HG03103 (cell line): Measurements from ENCODE around the gene COCH.

ENCODE experiments used
- ATAC-seq: cut with Tn5 transposase; IDR thresholded peaks from one replicate; pipeline ENCODE4 v1.9.1; 2021; ENCODE audit warnings: low read depth; ENCODE audit not compliant: unreplicated experiment

Gene COCH

DNA sequence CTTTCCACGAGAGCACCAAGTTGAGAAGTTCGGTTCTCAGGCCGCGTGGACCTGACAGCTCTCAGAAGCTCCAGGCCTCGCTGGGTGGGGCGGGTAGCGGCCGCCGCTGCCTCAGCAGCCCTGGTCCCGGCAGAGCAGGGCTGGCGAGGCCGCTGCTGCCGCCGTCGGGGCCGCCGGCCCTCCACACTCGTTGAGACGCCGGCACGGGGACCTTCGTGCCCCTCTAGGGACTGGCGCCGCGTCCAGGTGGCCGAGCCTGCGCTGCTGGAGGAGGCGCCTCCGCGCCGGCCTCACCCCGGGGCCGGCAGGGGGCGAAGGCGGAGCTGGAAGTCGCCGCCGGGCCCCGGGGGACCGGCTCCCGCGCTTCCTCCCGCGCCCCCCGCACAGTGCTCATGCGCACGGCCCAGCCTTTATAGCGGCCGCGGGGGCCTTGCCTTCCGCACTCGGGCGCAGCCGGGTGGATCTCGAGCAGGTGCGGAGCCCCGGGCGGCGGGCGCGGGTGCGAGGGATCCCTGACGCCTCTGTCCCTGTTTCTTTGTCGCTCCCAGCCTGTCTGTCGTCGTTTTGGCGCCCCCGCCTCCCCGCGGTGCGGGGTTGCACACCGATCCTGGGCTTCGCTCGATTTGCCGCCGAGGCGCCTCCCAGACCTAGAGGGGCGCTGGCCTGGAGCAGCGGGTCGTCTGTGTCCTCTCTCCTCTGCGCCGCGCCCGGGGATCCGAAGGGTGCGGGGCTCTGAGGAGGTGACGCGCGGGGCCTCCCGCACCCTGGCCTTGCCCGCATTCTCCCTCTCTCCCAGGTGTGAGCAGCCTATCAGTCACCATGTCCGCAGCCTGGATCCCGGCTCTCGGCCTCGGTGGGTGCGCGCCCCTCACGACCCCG is at the start of gene COCH:
COCH (plus strand) TSS at position 440 of the 879 bp plus-strand sequence; CDS start at position 820, 380 bp downstream.
- peak; percentile 47 for ATAC-seq

DNA sequence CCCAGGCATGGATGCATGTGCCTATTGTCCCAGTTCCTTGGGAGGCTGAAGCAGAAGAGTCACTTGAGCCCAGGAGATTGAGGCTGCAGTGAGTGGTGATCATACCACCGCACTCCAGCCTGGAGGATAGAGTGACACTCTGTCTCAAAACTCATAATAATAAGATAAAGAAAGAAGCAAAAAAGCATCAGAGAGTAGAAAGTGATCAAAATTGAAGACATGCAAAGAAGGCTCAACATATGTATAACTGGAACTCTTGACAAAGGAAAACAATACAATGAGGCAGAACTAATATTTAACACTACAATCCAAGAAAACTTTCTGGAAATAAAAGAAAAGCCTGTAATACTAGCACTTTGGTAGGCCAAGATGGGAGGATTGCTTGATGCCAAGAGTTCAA is 48.3 kb upstream of the COCH start:
- no peak for ATAC-seq

DNA sequence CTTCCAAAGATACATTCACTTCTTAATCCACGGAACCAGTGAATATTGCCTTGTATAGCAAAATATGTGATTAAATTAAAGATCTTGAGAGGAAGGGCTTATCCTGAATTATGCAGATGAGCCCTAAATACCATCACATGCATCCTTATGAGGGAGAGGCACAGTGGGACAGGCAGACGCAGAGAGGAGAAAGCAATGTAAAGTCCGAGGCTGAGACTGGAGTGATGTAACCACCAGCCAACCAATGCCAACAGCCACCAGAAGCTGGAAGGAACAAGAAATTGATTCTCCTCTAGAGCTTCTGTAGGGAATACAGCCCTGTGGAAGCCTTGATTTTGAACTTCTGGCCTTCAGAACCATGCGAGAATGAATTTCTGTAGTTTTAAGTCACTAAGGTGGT is 44.5 kb upstream of the COCH start:
- no peak for ATAC-seq

DNA sequence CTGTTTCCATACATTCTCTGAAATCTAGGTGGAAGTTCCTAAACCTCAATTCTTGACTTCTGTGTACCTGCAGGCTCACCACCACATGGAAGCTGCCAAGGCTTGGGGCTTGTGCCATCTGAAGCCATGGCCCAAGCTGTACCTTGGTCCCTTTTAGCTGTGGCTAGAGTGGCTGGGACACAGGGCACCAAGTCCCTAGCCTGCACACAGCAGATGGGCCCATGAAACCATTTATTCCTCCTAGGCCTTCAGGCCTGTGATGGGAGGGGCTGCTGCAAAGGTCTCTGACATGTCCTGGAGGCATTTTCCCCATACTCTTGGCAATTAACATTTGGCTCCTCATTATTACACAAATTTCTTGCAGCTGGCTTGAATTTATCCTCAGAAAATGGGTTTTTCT is 40.0 kb upstream of the COCH start:
- ATAC-seq, result no peak

DNA sequence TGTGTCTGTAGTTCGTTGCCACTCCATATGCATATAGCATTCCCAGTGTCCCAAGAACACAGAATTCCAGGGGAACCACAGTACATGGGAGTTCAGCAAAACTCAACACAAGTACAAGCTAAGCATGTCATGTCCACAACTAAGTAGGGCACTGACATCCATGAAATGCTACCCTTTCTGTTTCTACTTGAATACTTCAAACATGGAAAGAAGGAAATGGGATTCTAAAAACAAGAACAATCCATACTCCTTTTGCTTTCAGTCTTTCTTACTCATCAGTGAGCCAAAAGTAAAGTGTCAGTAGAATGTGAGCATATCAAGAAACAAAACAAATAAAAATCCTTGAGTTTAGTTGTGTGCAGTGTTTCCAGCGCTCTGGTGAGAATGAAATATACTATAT is 36.0 kb upstream of the COCH start:
- no peak for ATAC-seq

DNA sequence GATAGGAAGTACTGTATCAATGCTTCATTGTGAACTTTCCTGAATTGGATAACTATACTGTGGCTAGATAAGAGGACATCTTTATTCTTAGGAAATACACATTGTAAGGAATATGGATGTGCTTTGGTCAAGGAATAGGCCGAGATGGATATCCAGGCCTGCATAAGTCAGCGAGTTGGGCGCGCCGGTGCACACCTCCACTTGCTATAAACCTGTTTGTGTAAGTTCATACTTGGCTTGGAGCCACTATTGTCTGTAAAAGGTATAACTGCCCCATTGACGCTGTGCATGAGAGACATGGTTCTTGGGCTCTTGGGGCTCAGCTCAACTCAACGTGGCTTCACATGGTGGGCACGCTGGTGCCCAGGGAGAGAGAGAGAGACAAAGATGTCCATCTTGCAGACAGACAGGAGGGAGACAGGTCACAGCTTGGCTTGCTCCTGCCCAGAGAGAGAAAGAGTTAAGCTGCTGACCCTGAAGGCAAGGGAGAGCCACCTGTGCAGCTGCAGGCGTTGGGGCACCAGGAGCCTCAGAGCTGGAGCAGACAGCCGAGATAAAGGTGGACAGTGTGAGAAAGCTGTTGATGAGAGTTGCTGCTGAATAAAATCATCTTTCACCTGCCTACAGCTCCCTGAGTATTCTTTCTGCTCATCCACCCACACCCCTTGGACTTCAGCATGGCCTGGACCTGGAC is 34.1 kb upstream of the COCH start:
- no peak for ATAC-seq

DNA sequence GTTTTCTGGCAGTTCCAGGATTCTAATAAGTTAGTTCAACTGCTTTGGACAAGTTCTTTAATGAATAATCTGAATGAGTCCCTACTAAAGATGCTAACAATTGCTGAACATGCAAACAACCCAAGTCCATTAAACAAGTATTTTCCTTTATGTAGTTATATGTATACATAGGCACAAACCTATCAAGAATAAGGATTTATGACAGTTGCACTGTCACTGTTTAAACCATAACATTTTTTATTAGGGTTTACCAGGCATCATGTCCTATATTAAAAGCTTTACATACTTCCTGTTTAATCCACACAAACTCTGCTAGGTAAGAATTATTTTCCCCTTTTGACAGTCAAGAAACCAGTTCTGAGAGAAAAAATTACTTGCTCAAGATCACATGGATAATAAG is 31.9 kb upstream of the COCH start:
- no peak for ATAC-seq

DNA sequence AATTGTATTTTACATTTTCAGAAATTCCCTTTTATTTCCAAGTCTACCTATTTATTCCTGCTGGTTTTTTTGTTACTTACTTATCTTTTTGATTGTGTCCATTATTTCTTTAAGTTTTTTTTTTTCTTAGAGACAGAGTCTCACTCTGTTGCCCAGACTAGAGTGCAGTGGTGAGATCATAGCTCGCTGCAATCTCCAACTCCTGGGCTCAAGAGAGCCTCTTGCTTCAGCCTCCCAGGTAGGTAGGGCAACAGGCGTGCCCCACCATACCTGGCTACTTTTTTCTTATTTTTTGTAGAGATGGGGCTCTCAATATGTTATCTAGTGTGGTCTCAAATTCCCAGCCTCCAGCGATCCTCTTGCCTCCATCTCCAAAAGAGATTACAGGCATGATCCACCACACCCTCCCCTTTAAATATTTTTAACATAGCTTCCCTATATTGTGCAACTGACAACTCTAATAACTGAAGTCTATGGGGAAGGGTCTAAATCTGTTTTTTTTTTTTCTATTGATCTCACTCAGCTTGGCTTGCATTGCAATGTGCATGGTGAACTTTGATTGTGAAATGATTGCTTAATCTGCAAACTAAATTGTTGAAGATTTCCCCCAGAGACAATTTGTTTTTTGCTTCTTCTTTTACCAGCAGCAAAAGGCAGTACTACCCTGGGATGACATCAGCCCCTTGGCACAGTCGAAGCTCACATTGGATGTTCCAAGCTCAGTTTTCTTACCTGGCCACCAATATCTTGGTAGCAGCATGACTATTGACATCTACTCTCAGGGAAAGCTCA is 25.7 kb upstream of the COCH start:
- no peak for ATAC-seq

DNA sequence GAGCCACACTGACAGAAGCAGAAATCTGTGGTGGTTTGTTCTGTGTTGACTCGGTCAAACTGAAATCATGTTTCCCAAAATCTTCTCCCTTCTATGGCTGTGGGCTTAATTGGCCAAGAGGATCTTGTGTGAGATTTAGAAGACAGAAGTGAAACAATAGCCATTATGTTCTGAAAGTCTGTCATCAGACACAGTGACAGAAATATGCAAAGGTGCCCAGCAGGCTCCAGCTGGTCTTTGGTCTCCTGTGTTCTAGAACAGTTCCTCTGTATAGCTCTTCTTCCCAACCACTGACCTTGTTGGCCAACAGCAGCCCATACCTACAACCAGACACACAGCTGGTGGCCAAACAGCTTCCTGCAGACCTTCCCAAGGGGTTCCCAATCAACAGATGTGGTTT is 25.0 kb upstream of the COCH start:
- peak; percentile 93 for ATAC-seq

DNA sequence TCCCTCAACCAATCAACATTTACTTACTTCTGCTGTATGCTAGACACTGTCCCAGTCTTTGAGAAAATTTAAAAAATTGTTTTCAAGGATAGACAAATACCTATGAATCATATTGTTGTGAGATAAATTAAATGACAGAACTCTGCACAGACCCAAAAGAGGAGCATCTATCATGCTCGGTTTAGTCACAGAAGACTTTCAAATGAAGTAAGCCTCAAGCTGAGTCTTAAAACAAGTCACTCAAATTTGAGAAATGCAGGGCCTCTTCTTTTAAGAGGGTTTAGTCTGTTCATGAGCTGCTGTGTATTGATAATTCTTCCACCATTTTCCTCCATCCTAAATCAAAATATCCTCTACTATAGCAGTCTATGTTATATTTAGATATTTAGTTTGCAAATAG is 24.4 kb upstream of the COCH start:
- ATAC-seq, result no peak

DNA sequence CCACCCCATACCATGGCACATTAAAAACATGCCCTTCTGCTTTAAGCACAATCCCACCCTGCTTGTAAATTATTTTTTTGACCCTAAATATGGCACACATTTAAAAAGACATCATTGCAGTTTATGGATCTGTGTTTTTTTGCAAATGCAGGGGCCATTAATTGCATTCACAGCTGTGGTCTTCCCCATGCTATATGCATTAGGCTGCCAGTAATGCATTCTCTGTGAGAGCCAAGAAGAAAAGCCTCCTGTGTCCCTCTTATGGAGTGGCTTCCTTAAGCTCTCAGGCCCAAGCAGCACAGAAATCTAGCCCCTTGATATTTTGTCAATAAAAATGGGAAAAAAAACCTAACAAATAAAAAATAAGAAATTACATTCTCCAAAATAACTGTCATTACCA is 20.4 kb upstream of the COCH start:
- ATAC-seq, result no peak

DNA sequence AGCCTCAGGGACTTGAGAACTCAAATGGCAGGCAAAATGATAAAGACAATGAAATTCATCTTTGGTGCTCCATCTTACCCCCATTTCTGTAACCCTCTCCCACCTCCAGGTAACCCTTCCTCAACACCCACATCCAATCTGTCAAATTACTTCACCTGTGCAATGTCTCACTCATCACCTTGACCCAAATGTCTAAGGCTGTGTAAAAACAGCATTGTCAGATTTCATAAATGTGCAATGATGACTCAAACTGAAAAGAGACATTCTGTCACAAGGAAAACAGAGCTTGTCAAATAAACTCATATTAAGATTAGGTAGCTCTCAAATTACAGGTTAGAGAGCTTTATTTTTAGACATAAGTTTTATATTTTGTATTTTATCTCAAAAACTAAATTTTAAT is 19.9 kb upstream of the COCH start:
- ATAC-seq, result no peak

DNA sequence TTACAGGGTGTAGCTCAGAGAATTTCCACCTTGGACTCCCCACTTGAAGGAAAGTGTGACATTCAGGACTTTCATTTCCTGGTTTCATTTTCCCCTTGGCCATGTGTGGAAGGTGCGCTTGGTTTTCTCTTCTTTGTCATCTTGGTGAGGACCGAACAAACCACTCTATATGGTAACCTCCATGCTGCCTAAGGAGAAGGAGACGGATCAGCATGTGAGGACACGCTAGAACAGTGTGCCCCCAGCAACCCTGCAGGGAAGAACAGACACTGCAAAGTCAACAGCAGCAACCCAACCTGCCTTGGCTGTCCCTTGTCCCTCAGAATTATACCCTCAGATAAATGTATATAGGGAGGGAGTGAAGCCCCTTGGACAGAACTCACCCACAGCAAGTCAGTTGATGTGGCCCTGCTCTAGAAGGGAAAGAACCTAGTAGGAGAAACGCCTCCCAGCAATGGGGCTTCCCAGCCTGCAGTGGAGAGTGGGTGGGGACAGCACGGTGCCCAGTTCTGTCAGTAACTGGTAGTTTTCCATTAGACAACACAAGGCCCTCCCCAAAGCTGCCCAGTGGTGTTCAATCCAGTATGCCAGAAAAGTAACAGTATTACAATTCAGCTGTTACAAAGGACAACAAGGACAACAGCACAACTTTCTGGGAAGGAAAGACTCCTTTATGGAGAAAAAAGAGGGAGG is 18.9 kb upstream of the COCH start:
- ATAC-seq, result no peak

DNA sequence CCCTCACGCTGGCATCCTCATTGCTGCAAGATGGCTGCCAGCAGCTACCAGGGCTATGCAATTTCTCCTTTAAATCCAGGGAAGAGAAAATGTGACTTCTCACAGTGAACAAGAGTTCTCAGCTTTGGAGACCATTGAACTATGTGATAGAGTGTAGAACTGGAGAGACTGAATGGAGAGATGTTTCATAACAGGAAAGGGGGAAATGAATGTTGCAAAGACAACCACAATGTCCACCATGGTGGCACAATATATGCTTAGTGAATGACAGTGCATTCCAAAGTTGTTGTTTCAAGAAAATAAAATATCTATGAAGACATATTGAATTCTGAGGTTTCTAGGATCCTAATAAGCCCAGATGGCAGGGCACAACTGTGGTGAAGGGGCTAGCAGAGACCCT is 13.2 kb upstream of the COCH start:
- no peak for ATAC-seq

DNA sequence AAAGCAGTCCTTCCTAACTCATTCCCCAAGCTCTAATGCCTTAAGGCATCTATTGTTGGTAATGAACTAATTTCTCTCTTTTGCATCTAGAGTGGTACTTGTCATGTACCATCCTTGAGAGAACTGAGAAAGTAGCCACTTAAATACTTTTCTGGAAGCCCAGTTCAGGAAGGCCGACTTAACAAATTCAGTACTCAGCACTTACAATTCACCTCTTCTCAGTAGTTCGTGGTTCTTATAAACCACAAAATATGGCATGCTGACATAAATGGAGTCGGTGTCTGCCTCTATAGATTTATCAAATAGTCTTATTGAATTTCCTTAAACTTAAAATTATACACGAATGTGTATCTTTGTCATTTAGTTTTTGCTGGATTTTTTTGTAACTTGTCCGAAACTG is 9.4 kb upstream of the COCH start:
- no peak for ATAC-seq

DNA sequence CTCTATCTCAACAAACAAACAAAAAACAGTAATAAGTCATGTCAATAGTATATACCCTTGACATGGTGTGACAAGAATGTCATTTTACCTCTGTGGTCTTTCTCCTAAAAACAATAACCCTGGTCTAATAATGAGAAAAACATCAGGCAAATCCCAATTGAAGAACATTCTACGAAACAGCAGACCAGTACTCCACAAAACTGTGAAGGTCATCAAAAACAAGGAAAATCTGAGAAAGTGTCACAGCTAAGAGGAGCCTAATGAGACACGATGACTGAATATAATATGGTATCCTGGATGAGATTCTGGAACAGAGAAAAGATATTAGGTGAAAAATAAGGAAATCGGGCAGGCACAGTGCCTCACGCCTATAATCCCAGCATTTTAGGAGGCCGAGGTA is 5.6 kb upstream of the COCH start:
- ATAC-seq, result no peak

DNA sequence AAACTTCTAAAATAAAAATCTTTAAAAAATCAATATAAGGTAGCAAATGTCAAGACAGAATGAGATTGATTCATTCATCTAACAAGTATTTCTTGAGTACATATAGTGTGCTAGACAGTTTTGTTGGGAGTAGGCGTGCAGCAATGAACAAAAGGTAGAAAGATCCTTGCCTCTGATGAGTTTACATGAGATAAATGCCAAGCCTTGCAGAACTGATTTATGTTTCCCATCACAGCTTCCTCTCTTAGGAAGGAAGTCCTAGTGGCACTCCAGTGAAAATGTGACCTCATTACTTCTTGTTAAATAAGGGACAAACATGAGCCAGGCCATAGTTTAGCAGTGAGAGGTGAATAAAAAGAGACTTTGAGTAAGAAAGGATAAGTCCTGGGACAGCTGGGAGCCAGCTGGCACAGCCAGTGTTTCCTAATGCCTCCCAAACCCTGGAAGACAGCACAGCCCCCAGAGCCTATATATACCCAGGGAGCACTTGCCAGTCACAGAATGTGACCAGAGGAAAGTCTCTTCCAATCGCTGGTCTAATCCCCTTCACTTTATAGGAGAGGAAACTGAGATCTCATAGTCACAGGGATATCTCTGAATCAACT is 4.7 kb upstream of the COCH start:
- no peak for ATAC-seq

DNA sequence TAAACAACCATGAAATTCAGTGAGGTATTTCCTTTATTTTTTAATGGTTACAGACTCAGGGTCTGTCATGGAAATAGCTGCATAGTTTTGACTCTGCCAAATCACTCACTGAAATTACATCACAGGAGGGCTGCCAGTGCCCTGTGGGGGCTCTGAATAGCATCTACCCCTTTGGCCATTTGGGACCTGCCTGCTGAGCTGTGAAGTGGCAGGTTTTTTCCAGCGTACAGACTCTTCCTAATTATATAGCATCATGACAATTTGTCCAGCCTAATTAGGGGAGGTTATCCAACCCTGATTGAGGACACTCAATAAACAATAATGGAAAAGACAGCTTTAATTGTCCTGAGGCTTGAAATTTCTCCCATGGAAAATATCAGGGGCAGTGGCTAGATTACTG is 1.8 kb upstream of the COCH start:
- no peak for ATAC-seq

DNA sequence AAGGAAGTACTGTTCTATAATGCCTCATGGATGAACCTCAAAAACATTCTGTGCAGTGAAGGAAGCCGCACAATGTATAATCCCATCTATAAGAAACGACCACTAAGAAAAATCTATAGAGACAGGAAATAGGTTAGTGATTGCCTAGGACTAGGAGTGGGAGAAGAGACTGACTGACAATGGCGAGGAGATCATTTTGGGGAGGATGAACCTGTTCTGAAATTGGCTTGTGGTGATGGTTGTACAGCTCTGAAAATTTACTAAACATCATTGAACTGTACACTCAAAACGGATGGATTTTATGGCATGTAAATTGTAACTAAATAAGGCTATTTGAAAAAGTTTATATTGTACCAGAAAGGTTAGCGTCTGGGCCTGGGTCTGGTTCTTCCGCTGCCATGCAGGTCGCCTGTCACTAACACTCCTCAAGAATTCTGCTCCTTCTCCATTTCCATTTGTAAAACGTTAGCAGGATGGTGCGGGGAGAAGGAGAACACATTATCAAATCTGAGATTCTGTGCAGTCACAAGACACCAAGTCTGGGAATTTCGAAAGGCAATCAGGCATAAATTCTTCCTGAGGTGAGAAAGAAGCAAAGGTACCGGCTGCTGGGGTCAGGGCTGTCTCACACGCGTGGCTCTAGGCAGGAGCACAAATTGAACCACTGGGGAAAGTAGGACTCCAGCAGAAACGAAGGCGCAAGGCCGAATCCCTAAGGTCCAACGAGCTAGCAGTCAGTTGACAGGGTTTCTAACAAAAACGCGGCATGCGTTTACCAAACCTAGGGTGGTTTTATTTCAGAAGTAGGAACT is 845 bp upstream of the COCH start:
- ATAC-seq, result no peak
